CD14-positive monocyte (primary cell): ENCODE measurements around the gene NEURL4. TPM values are rescaled to one million over a fixed set of nuclear protein-coding genes. Genes with fewer than 3 reads are reported as not detected.

Source experiments
- DNase-seq, 3 donors: peaks; one replicate each; pipeline ENCODE4 v3.0.0-alpha.2; 2011 to 2022
- H2AFZ ChIP-seq: 2 replicates; pipeline ENCODE4 v1.6.0; 2012; ENCODE audit warnings: mild to moderate bottlenecking, low read depth, low read length, inconsistent platforms; ENCODE audit not compliant: insufficient read depth, poor library complexity, severe bottlenecking
- H3K27ac ChIP-seq, 2 donors: 1 replicate in 1 of 2; 2 replicates in 1 of 2; pipeline ENCODE4 v1.5.1; 2012 to 2013; ENCODE audit warnings: low read length in 2 of 2, control low read depth in 1 of 2, inconsistent platforms in 1 of 2, low read depth in 1 of 2, mild to moderate bottlenecking in 1 of 2
- H3K27me3 ChIP-seq, 2 donors: one replicate each; pipeline versions ENCODE4 v1.6.0 to v1.6.1; 2011 to 2013; ENCODE audit warnings: low read length in 2 of 2; ENCODE audit not compliant: control insufficient read depth in 2 of 2, insufficient read depth in 2 of 2
- H3K36me3 ChIP-seq, 2 donors: replicated peaks in 1 of 2; 1 replicate in 1 of 2; 2 replicates in 1 of 2; pipeline versions ENCODE4 v1.5.1 to v1.6.1; 2012 to 2013; ENCODE audit warnings: low read length in 2 of 2, control low read depth in 1 of 2, inconsistent platforms in 1 of 2, mild to moderate bottlenecking in 1 of 2; ENCODE audit not compliant: insufficient read depth in 2 of 2, control insufficient read depth in 1 of 2
- H3K4me1 ChIP-seq, 2 donors: 1 replicate in 1 of 2; 2 replicates in 1 of 2; pipeline versions ENCODE4 v1.5.1 to v1.6.1; 2012 to 2013; ENCODE audit warnings: low read length in 2 of 2, control low read depth in 1 of 2, inconsistent platforms in 1 of 2, mild to moderate bottlenecking in 1 of 2, moderate library complexity in 1 of 2; ENCODE audit not compliant: insufficient read depth in 2 of 2, control insufficient read depth in 1 of 2
- H3K4me2 ChIP-seq: replicated peaks from 2 replicates; pipeline ENCODE3; 2012; ENCODE audit warnings: low read length, moderate library complexity, mild to moderate bottlenecking; ENCODE audit not compliant: poor library complexity, severe bottlenecking; ENCODE audit errors: extremely low read depth
- H3K4me3 ChIP-seq, 3 experiments: fragments of 200-600 bp in 1 of 3; sonication (generic) in 1 of 3; replicated peaks in 1 of 3; 1 replicate in 2 of 3; 2 replicates in 1 of 3; pipeline ENCODE4 v1.5.1; 2011 to 2013; ENCODE audit warnings: low read length in 3 of 3, mild to moderate bottlenecking in 3 of 3, control low read depth in 2 of 3, low read depth in 2 of 3, inconsistent platforms in 1 of 3, moderate library complexity in 1 of 3
- H3K79me2 ChIP-seq: 2 replicates; pipeline ENCODE4 v1.6.0; 2012; ENCODE audit warnings: mild to moderate bottlenecking, control low read depth, inconsistent platforms, low read length, moderate library complexity; ENCODE audit not compliant: insufficient read depth
- H3K9ac ChIP-seq: 2 replicates; pipeline ENCODE4 v1.6.0; 2017; ENCODE audit warnings: low read length, mild to moderate bottlenecking; ENCODE audit not compliant: insufficient read depth, poor library complexity, severe bottlenecking
- H3K9me3 ChIP-seq, 2 donors: replicated peaks in 1 of 2; 1 replicate in 1 of 2; 2 replicates in 1 of 2; pipeline versions ENCODE4 v1.5.1 to v1.6.1; 2012 to 2013; ENCODE audit warnings: low read length in 2 of 2, control low read depth in 1 of 2; ENCODE audit not compliant: control insufficient read depth in 1 of 2, insufficient read depth in 1 of 2
- H4K20me1 ChIP-seq: 2 replicates; pipeline ENCODE4 v1.6.0; 2012; ENCODE audit warnings: mild to moderate bottlenecking, low read length, control low read depth, moderate library complexity; ENCODE audit not compliant: insufficient read depth
- H3K27ac Mint-ChIP-seq, 7 donors: one replicate each; pipeline ENCODE4 v1.8.0; 2020; ENCODE audit warnings: mild to moderate bottlenecking in 7 of 7, mixed read lengths in 7 of 7, moderate library complexity in 6 of 7, inconsistent platforms in 2 of 7
- H3K27me3 Mint-ChIP-seq, 3 donors: one replicate each; pipeline ENCODE4 v1.8.0; 2021 to 2022; ENCODE audit warnings: low read depth in 3 of 3, mild to moderate bottlenecking in 3 of 3, mixed read lengths in 3 of 3, moderate library complexity in 3 of 3, inconsistent platforms in 1 of 3
- H3K36me3 Mint-ChIP-seq, 2 donors: one replicate each; pipeline ENCODE4 v1.8.0; 2020; ENCODE audit warnings: mixed read lengths in 2 of 2, inconsistent platforms in 1 of 2, mild to moderate bottlenecking in 1 of 2
- H3K4me1 Mint-ChIP-seq: one replicate; pipeline ENCODE4 v1.8.0; 2020; ENCODE audit warnings: mild to moderate bottlenecking, mixed read lengths
- H3K4me3 Mint-ChIP-seq, 2 donors: one replicate each; pipeline ENCODE4 v1.8.0; 2020; ENCODE audit warnings: mild to moderate bottlenecking in 2 of 2, mixed read lengths in 2 of 2, moderate library complexity in 1 of 2
- H3K9me3 Mint-ChIP-seq, 7 donors: one replicate each; pipeline ENCODE4 v1.8.0; 2020 to 2022; ENCODE audit warnings: mixed read lengths in 7 of 7, mild to moderate bottlenecking in 6 of 7, moderate library complexity in 6 of 7, inconsistent platforms in 2 of 7
- CTCF ChIP-seq: fragments of 200-600 bp; IDR thresholded peaks from one replicate; pipeline ENCODE4 v1.8.0; 2022; ENCODE audit warnings: antibody characterized with exemption, mild to moderate bottlenecking
- WGBS: methylation state at CpG from one replicate; pipeline ENCODE4 v1.1.5; 2013; ENCODE audit warnings: missing lambda C conversion rate; ENCODE audit not compliant: insufficient coverage; 5-methylcytosine and 5-hydroxymethylcytosine counted together
- intact Hi-C, 2 donors: fragments of 100-400 bp; cut with micrococcal nuclease; formaldehyde crosslinking; loops; one replicate each; pipeline versions ENCODE4 v1.15.0 to v1.15.1; 2023
- polyA plus RNA-seq, 3 donors: library from polyadenylated mRNA; depleted of rRNA in 1 of 3; unstranded in 2 of 3; stranded (reverse) in 1 of 3; fragments of 300-500 nt in 2 of 3; fragments of >200 nt in 1 of 3; fragmentation: Illumina TruSeq in 2 of 3; gene quantifications; 1 replicate in 2 of 3; 2 replicates in 1 of 3; pipeline ENCODE4 v1.2.3, GENCODE V29; 2012 to 2021

NEURL4 gene
- polyA plus RNA-seq, 3 donors = 0.35 to 42.6 (median 0.44) TPM

DNA sequence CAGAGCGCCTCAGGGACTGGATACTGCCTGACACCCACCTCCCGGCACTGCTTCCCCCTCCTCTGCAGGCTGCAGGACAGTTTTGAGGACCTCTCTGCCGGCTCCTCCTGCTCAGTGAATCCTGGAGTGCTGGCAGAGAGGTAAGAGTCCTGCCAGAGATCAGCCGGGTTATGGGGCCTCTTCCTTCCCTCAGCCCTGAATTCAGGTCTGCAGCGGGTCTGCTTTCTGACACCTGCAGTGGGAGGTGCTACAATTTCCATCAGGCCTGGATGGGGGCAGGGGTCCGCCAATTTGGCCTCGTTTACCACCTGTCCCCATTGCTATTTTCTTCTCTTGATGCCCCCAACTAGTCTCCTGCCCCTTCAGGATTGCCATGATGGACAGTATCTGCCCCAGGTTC is 3.0 kb upstream of the NEURL4 start:
- Histone ChIP-seq H3K27ac (no peak overlapping the region), H4K20me1 (no peaks in the 10 kb centered on the region), H2AFZ (peak overlapping the region; percentile 36), H3K79me2 (peaks cover 26% of the 10 kb centered on the region), H3K4me2 (no peak overlapping the region), H3K4me1 (peaks cover 51 to 58% of the 10 kb centered on the region in 2 donors), H3K27me3 (no peaks in the 10 kb centered on the region), H3K9ac (no peak overlapping the region), H3K4me3 (no peak overlapping the region), H3K36me3 (no peaks in the 10 kb centered on the region), H3K9me3 (no peaks in the 10 kb centered on the region)
- TF ChIP-seq CTCF = no peak
- Mint-ChIP-seq H3K4me3 (peak overlapping the region in 1 of 2 donors; percentile 20), H3K27me3 (peaks cover 0 to 7% (median 0%) of the 10 kb centered on the region in 3 donors), H3K27ac (peak overlapping the region in 4 of 7 donors; percentile 4 to 79 (median 62)), H3K36me3 (peaks cover 0 to under 1% of the 10 kb centered on the region in 2 donors), H3K9me3 (no peaks in the 10 kb centered on the region), H3K4me1 (peaks cover 55% of the 10 kb centered on the region)
- WGBS = 20% methylated on average over 6 of the region's 7 CpGs
- DNase-seq = no peak
- intact Hi-C loops = no loop called here

DNA sequence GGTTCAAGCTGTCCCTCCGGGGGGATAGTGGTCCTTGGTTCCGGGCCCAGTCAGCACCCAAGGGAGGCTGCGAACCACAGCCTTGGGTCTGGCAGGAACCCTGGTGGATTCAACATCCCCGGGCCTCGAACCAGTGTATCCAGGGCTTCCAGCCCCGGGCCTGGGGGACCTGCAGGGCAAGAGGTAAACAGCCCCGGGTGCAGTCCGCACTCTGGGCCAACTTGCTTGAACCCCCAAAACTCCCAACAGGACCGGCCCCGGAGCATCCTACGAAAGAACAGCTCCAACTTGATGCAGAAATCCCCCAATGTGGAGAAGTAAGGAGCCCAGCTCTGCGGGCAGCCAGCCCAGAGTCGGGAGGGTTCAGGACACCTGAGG is 1.5 kb upstream of the NEURL4 start:
- no peak for TF ChIP-seq CTCF
- H3K4me3 ChIP-seq = peak overlapping the region; percentile 80 to 91 (median 81)
- DNase-seq = no peak
- H2AFZ ChIP-seq = peak overlapping the region; percentile 91
- H3K27ac ChIP-seq = peak overlapping the region; percentile 92
- peak overlapping the region; percentile 99 for H3K4me2 ChIP-seq
- intact Hi-C loops = no loop called here
- H4K20me1 ChIP-seq = no peaks in the 10 kb centered on the region
- peaks cover 41% of the 10 kb centered on the region for H3K4me1 Mint-ChIP-seq
- H3K4me3 Mint-ChIP-seq = peak overlapping the region in 1 of 2 donors; percentile 98
- peaks cover 18% of the 10 kb centered on the region for H3K79me2 ChIP-seq
- H3K9ac ChIP-seq = peak overlapping the region; percentile 66
- 60% methylated on average over 10 of the region's 13 CpGs for WGBS
- peak overlapping the region in 4 of 7 donors; percentile 68 to 99 (median 98) for H3K27ac Mint-ChIP-seq
- H3K27me3 ChIP-seq = no peaks in the 10 kb centered on the region
- peaks cover 10 to 16% of the 10 kb centered on the region in 2 donors for H3K36me3 Mint-ChIP-seq
- peaks cover 7 to 15% of the 10 kb centered on the region in 2 donors for H3K36me3 ChIP-seq
- peaks cover 36 to 43% of the 10 kb centered on the region in 2 donors for H3K4me1 ChIP-seq
- no peaks in the 10 kb centered on the region for H3K9me3 ChIP-seq
- H3K9me3 Mint-ChIP-seq = no peaks in the 10 kb centered on the region
- peaks cover 0 to 6% (median 0%) of the 10 kb centered on the region in 3 donors for H3K27me3 Mint-ChIP-seq
